GM21825 (cell line): Measurements from ENCODE around the gene TEX36.
"Not testable (repeated sequence)": the region's sequence is repeated elsewhere in the genome, so short reads cannot be mapped to it uniquely, and the experiment has no call there.

Source experiments
- ATAC-seq: cut with Tn5 transposase; IDR thresholded peaks from one replicate; pipeline ENCODE4 v1.9.1; 2021; ENCODE audit warnings: mild to moderate bottlenecking, moderate library complexity; ENCODE audit not compliant: unreplicated experiment

Gene TEX36

GRCh38 chr10:125637496-125637895 lies 45.5 kb downstream of the TEX36 start:
- ATAC-seq = no peak

- no peak for ATAC-seq
These were observed 48.4 kb downstream of the TEX36 start for GRCh38 chr10:125634606-125635005.

DNA sequence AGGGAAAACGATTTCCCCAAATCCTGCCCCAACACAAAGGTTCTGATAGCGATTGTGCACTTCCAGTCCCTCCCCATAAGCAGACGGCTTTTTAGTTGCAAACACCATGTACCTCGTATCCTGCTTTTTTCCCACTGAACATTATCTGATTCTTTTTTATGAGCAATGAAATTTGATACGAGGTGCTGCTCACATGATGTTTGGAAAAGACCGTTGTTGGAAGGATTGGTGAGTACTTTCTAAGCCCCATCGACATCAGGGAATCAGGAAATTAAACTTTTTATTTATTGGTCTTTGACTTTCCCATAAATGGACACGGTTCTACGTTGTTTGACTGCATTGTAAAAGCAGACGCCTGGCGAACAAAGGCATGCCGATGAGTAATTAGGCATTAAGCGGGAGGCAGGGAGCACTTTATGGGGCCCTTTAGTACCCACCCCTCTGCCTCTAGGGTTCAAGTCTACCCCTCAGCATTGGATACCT lies 49.4 kb downstream of the TEX36 start:
- no peak for ATAC-seq

DNA sequence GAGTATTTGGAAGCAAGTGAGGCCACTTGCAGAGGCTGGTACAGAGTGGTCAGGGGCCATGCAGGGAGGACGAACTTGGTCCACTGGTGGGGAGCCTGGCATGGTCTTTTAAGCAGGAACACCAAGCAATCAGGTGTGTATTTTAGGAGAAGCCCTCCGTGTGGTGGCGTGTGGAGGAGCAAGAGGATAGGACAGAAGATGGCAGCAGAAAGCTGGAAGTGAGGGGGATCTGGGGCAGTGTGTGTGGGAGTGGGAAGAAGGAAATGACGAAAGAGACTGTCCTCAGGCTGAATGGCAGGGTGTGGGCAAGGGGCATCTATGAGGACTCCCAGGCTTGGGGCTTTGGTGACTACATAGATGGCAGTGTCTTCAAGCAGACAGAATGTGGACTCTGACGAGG lies 51.2 kb downstream of the TEX36 start:
- ATAC-seq = no peak

DNA sequence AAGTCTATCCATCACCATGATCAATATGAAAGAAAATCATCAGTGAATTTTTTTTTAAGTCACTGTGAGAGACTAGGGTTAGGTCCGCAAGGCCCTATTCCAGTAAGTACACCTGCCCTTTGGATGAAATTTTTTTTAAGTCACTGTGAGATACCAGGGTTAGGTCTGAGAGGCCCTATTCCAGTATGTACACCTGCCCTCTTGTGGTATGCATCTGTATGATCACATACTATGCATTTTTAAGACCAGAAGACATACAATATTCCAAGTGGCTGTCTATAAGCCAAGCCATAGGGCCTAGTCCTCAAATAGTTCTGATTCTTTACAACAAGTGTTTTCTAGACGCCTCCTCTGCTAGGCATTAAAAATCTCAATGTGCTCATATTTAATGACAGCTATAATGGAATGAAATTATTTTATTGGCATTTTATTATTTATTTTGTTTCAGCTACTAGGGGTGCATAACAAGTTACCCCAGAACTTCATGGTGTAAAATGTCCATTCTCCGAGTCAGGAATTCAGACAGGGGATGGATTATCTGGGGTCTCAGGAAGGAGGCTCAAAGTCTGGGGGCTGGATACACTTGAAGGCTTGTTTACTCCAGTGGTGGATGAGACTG lies 53.1 kb downstream of the TEX36 start:
- no peak for ATAC-seq

DNA sequence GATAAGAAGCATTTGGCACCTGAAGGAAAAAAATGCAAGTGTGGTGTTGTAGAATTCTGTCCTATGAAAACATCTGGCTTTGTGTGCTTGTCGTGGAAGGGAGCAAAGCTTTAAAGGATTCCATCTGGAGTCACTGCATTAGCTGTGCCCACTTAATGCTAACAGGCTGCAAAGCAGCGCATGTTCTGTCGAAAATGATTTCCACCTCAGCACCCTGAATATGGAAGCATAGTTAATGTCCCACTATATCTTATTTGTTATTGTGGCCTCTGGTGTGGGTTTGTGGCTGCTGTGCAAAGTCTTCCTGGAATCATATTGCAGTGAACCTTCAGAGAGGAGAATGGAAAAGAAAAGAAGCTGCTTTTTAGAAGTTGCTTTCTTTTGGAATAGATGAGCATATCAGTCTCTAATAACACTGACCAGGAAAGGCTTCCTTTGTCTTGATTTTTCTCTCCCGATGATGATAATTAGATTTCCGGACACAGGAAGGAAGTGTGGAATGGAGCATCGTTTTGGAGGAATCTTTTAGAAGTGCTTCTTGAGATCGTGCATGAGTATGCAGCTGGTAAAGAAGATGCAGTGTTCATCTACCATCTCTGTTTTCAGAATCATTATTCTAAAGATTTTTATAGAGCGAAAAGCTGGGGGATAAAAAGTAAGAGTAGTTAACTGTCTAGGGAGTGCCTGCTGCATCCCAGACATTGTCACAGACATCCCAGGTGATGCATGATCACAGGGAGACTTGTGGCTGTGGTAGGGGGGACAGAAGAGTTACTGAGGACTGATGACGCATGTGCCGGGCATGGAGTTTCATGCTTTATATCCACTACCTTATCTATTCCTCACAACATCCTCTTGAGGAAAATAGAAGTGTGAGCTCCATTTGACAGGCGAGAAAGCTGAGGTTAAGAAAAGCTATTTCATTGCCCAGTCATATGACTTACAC lies 54.6 kb downstream of the TEX36 start:
- ATAC-seq = no peak

GRCh38 chr10:125627646-125628045 lies 55.3 kb downstream of the TEX36 start:
- ATAC-seq = no peak

DNA sequence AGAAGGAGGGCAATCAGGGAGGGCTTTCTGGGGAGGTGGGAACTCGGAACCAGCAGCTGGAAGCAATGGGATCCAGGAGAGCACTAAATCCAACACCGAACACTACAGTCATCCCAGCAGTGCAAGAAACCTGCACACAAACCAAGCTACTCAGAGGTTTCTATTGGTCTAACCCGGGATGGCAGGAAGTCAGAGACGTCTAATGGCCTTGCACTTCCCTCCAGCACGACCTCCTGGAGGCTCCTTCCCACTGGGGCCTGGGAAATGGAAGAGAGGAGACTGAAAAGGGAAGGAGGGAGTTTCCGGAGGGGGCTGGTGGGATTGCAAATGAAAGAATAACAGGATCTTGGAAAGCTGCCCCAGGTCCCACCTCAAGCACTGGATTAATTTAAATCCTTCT lies 56.3 kb downstream of the TEX36 start:
- ATAC-seq = no peak

GRCh38 chr10:125625586-125625985 lies 57.4 kb downstream of the TEX36 start:
- ATAC-seq = no peak

- no peak for ATAC-seq
These were observed 58.2 kb downstream of the TEX36 start for GRCh38 chr10:125624800-125625199.

DNA sequence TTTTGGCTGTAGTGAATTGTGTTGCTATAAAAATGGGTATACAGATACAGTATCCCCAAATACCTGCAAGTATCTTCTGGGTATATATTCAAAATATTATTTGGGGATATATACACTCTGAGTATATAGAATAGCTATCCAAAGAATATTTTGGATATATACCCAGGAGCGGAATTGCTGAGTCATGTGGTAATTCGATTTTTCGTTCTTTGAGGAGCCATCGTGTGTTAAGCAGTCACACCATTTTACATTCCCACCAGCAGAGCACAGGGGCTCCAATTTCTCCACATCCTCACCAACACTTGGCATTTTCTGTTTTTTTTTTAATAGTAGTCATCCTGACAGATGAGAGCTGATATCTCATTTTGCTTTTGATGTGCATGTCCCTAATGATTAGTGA lies 61.9 kb downstream of the TEX36 start:
- no peak for ATAC-seq

DNA sequence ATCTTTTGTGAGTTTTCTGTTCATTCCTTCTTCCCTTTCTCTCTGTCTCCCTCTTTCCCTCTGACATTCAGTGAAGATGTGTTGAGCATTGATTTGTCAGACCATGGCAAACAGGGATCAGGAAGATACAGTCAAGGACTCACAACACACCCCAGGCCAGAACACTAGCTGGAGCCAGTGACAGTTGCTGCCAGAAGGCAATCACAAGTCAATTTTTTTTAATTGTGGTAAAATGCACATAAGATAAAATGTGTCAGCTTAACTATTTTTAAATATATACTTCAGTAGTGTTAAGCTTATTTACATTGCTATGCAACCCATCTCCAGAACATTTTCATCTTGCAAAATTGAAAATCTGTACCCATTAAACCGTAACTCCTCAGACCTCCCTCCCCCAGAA lies 62.6 kb downstream of the TEX36 start:
- ATAC-seq = no peak

DNA sequence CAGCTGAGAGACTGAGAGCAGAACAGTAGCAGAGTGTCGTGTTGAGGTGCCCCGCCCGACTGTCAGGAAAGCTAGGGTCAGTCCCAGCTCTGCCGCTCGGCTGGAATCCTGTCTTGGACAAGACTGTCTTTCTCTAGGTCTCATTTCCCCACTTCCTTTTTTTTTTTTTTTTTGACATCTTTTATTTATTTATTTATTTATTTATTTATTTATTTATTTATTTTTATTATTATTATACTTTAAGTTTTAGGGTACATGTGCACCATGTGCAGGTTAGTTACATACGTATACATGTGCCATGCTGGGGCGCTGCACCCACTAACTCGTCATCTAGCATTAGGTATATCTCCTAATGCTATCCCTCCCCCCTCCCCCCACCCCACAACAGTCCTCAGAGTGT lies 69.9 kb downstream of the TEX36 start:
- not testable (repeated sequence) for ATAC-seq

- no peak for ATAC-seq
These were observed 71.2 kb downstream of the TEX36 start for GRCh38 chr10:125611756-125612155.

- ATAC-seq = no peak
These were observed 71.7 kb downstream of the TEX36 start for GRCh38 chr10:125611216-125611615.

- ATAC-seq = no peak
These were observed 73.1 kb downstream of the TEX36 start for GRCh38 chr10:125609859-125610258.

- no peak for ATAC-seq
These were observed 74.5 kb downstream of the TEX36 start for GRCh38 chr10:125608474-125608873.

DNA sequence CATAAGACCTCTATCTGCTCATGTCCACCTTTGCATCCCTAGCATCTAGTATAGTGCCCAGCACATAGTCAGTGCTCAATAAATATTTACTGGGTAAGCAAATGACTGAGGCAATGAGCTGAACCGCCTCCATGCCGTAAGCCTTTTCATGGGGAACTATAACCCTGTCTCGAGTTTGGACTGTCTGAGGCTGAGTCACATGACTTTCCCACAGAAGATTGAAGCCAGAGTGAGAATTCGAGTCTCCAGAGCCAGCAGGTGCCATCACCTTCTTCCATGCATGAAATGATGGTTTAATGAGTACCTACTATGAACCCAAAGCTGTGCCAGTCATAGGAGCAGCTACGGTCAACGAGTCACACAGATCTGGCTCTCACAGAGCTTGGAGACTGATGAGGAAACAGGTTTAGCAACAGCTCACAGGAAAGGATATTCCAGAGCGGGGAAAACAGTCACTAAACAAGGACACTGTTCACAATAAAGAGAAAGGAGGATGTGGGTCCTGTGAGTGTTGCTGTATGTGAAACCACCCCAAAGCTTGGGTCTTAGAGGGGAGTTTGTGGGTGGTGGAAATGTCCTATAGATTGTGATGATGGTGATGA lies 75.2 kb downstream of the TEX36 start:
- no peak for ATAC-seq

DNA sequence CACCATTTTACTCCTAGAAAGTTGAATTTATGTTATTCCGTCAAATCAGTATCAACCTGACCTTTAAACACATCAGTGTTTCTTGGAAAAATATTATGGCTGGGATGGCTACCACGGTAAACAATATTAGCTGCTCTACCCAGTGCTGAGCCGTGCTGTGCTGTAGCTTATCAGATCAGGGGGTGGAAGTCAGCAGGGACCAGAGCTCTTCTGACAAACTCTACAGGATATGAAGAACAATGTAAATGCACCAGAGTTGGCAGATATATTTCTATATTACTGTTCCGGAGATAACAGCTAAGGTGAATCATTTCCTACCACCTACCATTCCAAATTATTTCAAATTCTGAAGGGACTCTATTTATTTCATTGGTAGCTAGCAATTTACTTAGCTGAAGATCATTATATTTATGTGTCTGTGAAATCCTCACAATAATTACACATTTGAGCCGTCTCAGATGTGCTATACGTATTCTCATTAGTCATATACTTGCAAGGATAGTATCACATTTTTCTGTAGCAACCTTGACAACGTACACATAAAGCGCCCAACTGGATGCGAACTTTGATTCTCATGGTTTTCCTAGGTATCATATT lies 76.5 kb downstream of the TEX36 start:
- ATAC-seq = no peak
